ENCODE measurements around the gene MAGEB16. TPM values are rescaled to one million over a fixed set of nuclear protein-coding genes. Genes with fewer than 3 reads are reported as not detected.

Gene MAGEB16
- not detected for total RNA-seq
- not detected for polyA plus RNA-seq
- long read RNA-seq, donor 1, result 0 reads
- long read RNA-seq, donor 2, result 0 reads

DNA sequence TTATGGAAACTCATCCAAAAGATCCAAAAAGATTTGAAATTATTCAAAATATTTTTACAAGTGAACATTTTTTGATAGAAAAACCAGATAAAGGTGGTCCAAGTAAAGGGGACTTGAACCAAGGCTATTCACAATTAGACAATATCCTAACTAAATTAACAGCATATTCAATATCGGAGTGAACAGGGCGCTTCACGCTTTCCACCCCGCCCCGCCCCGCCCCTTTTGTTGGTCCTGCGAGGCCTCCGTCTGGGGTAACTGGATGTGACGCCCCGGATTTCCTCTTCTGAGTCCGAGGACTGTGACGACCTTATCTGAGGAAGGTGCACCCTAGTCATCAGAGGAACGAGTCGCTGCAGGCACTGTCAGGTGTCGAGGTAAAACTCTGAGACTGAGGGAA is at the start of gene MAGEB16:
Gene MAGEB16 (plus strand): TSS at position 301 of the 400 bp plus-strand sequence. CDS start 3,855 bp downstream, outside the sequence.
- no peaks in the 10 kb centered on the region for H3K9me3 ChIP-seq
- H3K27ac ChIP-seq, result no peak within 1 kb of the TSS
- WGBS, 3 donors, result 83 to 95% (median 94%) methylated on average over 15 of the region's 15 CpGs
- H3K36me3 ChIP-seq (ENCODE audit: insufficient read depth in 1 of 2, low read depth in 1 of 2), result no peaks in the 10 kb centered on the region
- no peaks in the 10 kb centered on the region for H3K27me3 ChIP-seq (ENCODE audit: insufficient read depth in 3 of 3, low read length in 2 of 3)
- intact Hi-C loops (cut with DNase I), result no loop called here
- H3K4me1 ChIP-seq, result no peaks in the 10 kb centered on the region
- ATAC-seq (no peak), DNase-seq (no peak)
- no peak within 1 kb of the TSS for H3K4me3 ChIP-seq
- TF ChIP-seq, protein P1, sequence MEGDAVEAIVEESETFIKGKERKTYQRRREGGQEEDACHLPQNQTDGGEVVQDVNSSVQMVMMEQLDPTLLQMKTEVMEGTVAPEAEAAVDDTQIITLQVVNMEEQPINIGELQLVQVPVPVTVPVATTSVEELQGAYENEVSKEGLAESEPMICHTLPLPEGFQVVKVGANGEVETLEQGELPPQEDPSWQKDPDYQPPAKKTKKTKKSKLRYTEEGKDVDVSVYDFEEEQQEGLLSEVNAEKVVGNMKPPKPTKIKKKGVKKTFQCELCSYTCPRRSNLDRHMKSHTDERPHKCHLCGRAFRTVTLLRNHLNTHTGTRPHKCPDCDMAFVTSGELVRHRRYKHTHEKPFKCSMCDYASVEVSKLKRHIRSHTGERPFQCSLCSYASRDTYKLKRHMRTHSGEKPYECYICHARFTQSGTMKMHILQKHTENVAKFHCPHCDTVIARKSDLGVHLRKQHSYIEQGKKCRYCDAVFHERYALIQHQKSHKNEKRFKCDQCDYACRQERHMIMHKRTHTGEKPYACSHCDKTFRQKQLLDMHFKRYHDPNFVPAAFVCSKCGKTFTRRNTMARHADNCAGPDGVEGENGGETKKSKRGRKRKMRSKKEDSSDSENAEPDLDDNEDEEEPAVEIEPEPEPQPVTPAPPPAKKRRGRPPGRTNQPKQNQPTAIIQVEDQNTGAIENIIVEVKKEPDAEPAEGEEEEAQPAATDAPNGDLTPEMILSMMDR (IDR thresholded peaks at IDR 0.05), result no peak

DNA sequence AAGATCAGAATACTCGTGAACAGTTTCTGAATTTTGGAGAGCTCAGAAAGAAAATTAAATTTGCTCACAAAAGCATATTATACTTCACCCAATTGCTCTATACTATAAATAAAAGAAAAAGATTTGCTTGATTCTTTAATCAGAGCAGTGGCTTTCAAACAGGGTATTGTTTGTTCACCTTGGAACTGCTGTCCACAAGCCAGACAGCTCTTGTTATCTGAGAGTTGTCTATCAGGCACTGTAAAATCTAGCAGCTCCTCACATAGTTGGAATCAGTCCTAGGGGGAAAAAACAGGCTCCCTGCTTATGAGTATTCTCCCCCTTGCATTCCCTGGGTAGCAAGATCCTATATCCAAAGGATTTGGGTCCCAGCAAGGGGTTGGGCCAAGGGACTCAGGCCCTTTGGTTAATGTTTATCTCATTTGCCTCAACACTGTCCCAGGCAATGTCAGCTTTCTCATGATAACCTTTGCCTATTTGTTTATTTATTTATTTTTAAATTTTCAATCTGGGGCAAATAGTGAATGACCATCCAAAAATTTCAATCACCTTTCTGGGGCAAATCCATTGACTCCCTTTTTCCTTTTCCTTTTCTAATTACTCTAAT is 24.1 kb upstream of the MAGEB16 start:
- intact Hi-C loops (cut with DNase I), result no loop called here
- Histone ChIP-seq H3K4me3 (no peak overlapping the region), H3K27ac (no peak overlapping the region), H3K27me3 (ENCODE audit: insufficient read depth in 3 of 3, low read length in 2 of 3) (peaks cover 0 to 7% (median 0%) of the 10 kb centered on the region in 3 donors), H3K9me3 (no peaks in the 10 kb centered on the region), H3K4me1 (no peaks in the 10 kb centered on the region), H3K36me3 (ENCODE audit: insufficient read depth in 1 of 2, low read depth in 1 of 2) (no peaks in the 10 kb centered on the region)
- 92 to 100% (median 95%) methylated on average over 1 of the region's 1 CpG for WGBS, 3 donors
- TF ChIP-seq, protein P1 (IDR thresholded peaks at IDR 0.05), result no peak
- no peak for ATAC-seq
- no peak for DNase-seq

DNA sequence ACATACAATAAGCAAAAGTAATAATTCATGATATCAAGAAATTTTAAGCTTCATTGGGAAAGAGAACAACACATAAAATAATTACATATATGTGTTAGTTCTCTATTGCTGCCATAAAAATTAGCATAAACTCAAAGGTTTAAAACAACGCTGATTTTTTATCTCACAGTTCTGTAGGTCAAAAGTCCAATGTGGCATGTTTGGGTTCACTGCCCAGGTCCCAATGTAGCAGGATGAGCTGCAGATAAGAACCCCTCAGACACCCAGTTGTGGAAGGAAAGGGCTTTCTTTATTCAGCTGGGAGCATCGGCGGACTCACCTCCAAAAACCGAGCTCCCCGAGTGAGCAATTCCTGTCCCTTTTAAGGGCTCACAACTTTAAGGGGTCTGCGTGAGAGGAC is 13.1 kb upstream of the MAGEB16 start:
- DNase-seq (no peak), ATAC-seq (no peak)
- no peak overlapping the region for H3K27ac ChIP-seq
- 82 to 98% (median 95%) methylated on average over 6 of the region's 6 CpGs for WGBS, 3 donors
- no peaks in the 10 kb centered on the region for H3K4me1 ChIP-seq
- intact Hi-C loops (cut with DNase I), result no loop called here
- H3K9me3 ChIP-seq, result no peaks in the 10 kb centered on the region
- no peak overlapping the region for H3K4me3 ChIP-seq
- no peaks in the 10 kb centered on the region for H3K36me3 ChIP-seq (ENCODE audit: insufficient read depth in 1 of 2, low read depth in 1 of 2)
- no peaks in the 10 kb centered on the region for H3K27me3 ChIP-seq (ENCODE audit: insufficient read depth in 3 of 3, low read length in 2 of 3)
- TF ChIP-seq, protein P1 (IDR thresholded peaks at IDR 0.05), result no peak

DNA sequence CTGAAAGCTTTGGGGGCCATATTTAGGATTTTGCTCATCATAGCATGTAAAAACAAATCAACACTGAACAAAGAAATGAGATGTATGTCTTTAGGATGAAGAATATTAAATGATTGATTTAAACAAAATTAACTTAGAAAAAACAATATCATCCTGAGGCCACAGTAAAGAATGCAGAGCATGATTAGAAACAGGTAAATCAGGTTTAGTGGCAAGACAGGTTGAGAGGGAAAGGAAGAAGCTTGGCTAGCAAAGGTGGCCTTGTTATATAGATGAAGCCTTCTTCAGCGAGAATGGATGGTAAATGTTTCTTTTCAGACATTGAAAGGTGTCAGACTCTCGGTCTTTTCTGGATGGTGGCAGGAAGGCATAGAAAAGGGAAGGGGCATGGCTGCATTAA is 11.9 kb upstream of the MAGEB16 start:
- TF ChIP-seq, protein P1 (IDR thresholded peaks at IDR 0.05), result no peak
- no peak overlapping the region for H3K27ac ChIP-seq
- no peaks in the 10 kb centered on the region for H3K9me3 ChIP-seq
- intact Hi-C loops (cut with DNase I), result no loop called here
- 57 to 89% (median 84%) methylated on average over 2 of the region's 2 CpGs for WGBS, 3 donors
- ATAC-seq, result no peak
- H3K4me3 ChIP-seq, result no peak overlapping the region
- no peaks in the 10 kb centered on the region for H3K36me3 ChIP-seq (ENCODE audit: insufficient read depth in 1 of 2, low read depth in 1 of 2)
- no peaks in the 10 kb centered on the region for H3K27me3 ChIP-seq (ENCODE audit: insufficient read depth in 3 of 3, low read length in 2 of 3)
- H3K4me1 ChIP-seq, result no peaks in the 10 kb centered on the region
- no peak for DNase-seq

DNA sequence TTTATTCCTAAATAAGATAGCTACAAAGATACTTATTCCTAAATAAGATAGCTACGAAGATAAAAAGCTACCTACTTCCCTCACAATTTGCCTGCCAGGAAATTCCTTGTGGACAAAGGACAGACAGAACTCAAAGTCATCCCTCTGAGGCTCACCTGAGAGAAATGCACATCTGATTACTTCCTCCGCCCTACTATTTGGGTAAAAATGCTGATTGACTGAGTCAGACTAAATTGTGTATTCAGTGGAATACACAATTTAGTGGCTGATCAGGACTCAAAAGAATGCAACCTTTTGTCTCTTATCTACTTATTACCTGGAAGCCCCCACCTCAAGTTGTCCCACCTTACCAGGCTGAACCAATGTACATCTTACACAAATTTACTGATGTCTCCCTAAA is 10.3 kb upstream of the MAGEB16 start:
- H3K27me3 ChIP-seq (ENCODE audit: insufficient read depth in 3 of 3, low read length in 2 of 3), result no peaks in the 10 kb centered on the region
- WGBS, 3 donors, result 74 to 94% (median 88%) methylated on average over 2 of the region's 2 CpGs
- no peak overlapping the region for H3K27ac ChIP-seq
- ATAC-seq (no peak), DNase-seq (no peak)
- TF ChIP-seq, protein P1 (IDR thresholded peaks at IDR 0.05), result no peak
- no peaks in the 10 kb centered on the region for H3K4me1 ChIP-seq
- H3K4me3 ChIP-seq, result no peak overlapping the region
- H3K9me3 ChIP-seq, result no peaks in the 10 kb centered on the region
- H3K36me3 ChIP-seq (ENCODE audit: insufficient read depth in 1 of 2, low read depth in 1 of 2), result no peaks in the 10 kb centered on the region
- intact Hi-C loops (cut with DNase I), result no loop called here
